Raji (cell line): ENCODE results near the gene MN1.

Experiments
- POLR2A ChIP-seq: IDR thresholded peaks from 2 replicates; pipeline ENCODE4 v1.6.1; 2011; ENCODE audit warnings: low read depth, low read length, control low read depth; ENCODE audit not compliant: insufficient read depth

MN1 gene

GRCh38 chr22:27796829-27797519, 4.6 kb downstream of the MN1 start:
- no peak for TF ChIP-seq POLR2A

- TF ChIP-seq POLR2A: no peak
Measured at GRCh38 chr22:27795696-27796517, 5.6 kb downstream of the MN1 start.

GRCh38 chr22:27795053-27795452, 6.5 kb downstream of the MN1 start:
- no peak for TF ChIP-seq POLR2A

- no peak for TF ChIP-seq POLR2A
Measured at GRCh38 chr22:27794226-27794625, 7.3 kb downstream of the MN1 start.

- no peak for TF ChIP-seq POLR2A
Measured at GRCh38 chr22:27793576-27793975, 8.0 kb downstream of the MN1 start.

GRCh38 chr22:27792452-27793161, 8.9 kb downstream of the MN1 start:
- no peak for TF ChIP-seq POLR2A

- no peak for TF ChIP-seq POLR2A
Measured at GRCh38 chr22:27791859-27792241, 9.7 kb downstream of the MN1 start.

GRCh38 chr22:27791159-27791858, 10.2 kb downstream of the MN1 start:
- TF ChIP-seq POLR2A: no peak

GRCh38 chr22:27790376-27791158, 11.0 kb downstream of the MN1 start:
- no peak for TF ChIP-seq POLR2A

GRCh38 chr22:27788500-27789288, 12.9 kb downstream of the MN1 start:
- TF ChIP-seq POLR2A: no peak

GRCh38 chr22:27786965-27787364, 14.6 kb downstream of the MN1 start:
- TF ChIP-seq POLR2A: no peak

GRCh38 chr22:27786291-27786932, 15.1 kb downstream of the MN1 start:
- TF ChIP-seq POLR2A: no peak

- no peak for TF ChIP-seq POLR2A
Measured at GRCh38 chr22:27785831-27786230, 15.7 kb downstream of the MN1 start.
